HepG2 (cell line): ENCODE results near the gene ARID1A. TPM values are rescaled to one million over a fixed set of nuclear protein-coding genes. Genes with fewer than 3 reads are reported as not detected.

ENCODE experiments used
- AHDC1 ChIP-seq: sonication (generic); formaldehyde crosslinking; IDR thresholded peaks from 2 replicates; pipeline ENCODE4 v1.5.1; 2020; ENCODE audit warnings: mild to moderate bottlenecking, missing genetic modification reagents, borderline replicate concordance
- CBX1 ChIP-seq: IDR thresholded peaks from one replicate; pipeline ENCODE4 v1.6.1; 2016; ENCODE audit warnings: antibody characterized with exemption, low read depth
- EEA1 ChIP-seq: sonication (generic); formaldehyde crosslinking; IDR thresholded peaks from 2 replicates; pipeline ENCODE4 v1.5.1; 2020; ENCODE audit warnings: mild to moderate bottlenecking, missing genetic modification reagents, borderline replicate concordance
- FOXJ3 ChIP-seq: sonication (generic); formaldehyde crosslinking; IDR thresholded peaks from 2 replicates; pipeline ENCODE4 v1.4.0; 2020; ENCODE audit warnings: missing genetic modification reagents, mild to moderate bottlenecking, borderline replicate concordance
- GMEB1 ChIP-seq: sonication (generic); formaldehyde crosslinking; IDR thresholded peaks from 2 replicates; pipeline ENCODE4 v1.5.1; 2020; ENCODE audit warnings: missing genetic modification reagents, mild to moderate bottlenecking, borderline replicate concordance
- HNRNPL ChIP-seq: fragments of 200-400 bp; formaldehyde crosslinking; IDR thresholded peaks from 2 replicates; pipeline ENCODE4 v1.6.1; 2017; ENCODE audit warnings: mild to moderate bottlenecking, low read depth, low read length
- MBD4 ChIP-seq: IDR thresholded peaks from 2 replicates; pipeline ENCODE4 v1.6.1; 2012; ENCODE audit warnings: low read length, inconsistent platforms, borderline replicate concordance
- MIER2 ChIP-seq: IDR thresholded peaks from 2 replicates; pipeline ENCODE4 v1.6.1; 2016; ENCODE audit warnings: missing biosample characterization, missing genetic modification reagents
- MLX ChIP-seq: IDR thresholded peaks from 2 replicates; pipeline ENCODE4 v1.6.1; 2016
- MXD4 ChIP-seq: IDR thresholded peaks from 2 replicates; pipeline ENCODE4 v1.6.1; 2016; ENCODE audit warnings: mild to moderate bottlenecking, missing biosample characterization, missing genetic modification reagents
- NR2F2 ChIP-seq: IDR thresholded peaks from 2 replicates; pipeline ENCODE4 v1.6.1; 2012; ENCODE audit warnings: low read depth, inconsistent platforms, borderline replicate concordance
- PCBP2 ChIP-seq: fragments of 200-400 bp; formaldehyde crosslinking; optimal IDR thresholded peaks from 2 replicates; pipeline ENCODE3; 2018; ENCODE audit warnings: low read length, low read depth; ENCODE audit not compliant: poor library complexity, severe bottlenecking
- PHF20 ChIP-seq: sonication (generic); formaldehyde crosslinking; IDR thresholded peaks from 2 replicates; pipeline ENCODE4 v1.5.0; 2020; ENCODE audit warnings: mild to moderate bottlenecking, missing genetic modification reagents
- SRSF1 ChIP-seq: fragments of 200-400 bp; formaldehyde crosslinking; optimal IDR thresholded peaks from 2 replicates; pipeline ENCODE3; 2017; ENCODE audit warnings: mild to moderate bottlenecking, low read depth, low read length, moderate library complexity
- SRY ChIP-seq: sonication (generic); formaldehyde crosslinking; IDR thresholded peaks from 2 replicates; pipeline ENCODE4 v1.8.0; 2022; ENCODE audit warnings: mild to moderate bottlenecking, missing genetic modification reagents
- ZNF484 ChIP-seq: sonication (generic); formaldehyde crosslinking; IDR thresholded peaks from 2 replicates; pipeline ENCODE4 v1.5.1; 2020; ENCODE audit warnings: mild to moderate bottlenecking, low read depth, missing genetic modification reagents, borderline replicate concordance
- ZNF503 ChIP-seq: sonication (generic); formaldehyde crosslinking; IDR thresholded peaks from 2 replicates; pipeline ENCODE4 v1.4.0; 2020; ENCODE audit warnings: missing genetic modification reagents
- ZNF589 ChIP-seq: sonication (generic); formaldehyde crosslinking; conservative IDR thresholded peaks from 2 replicates; pipeline ENCODE4 v1.8.0; 2022; ENCODE audit warnings: mild to moderate bottlenecking, moderate library complexity, missing genetic modification reagents
- ZNF605 ChIP-seq: sonication (generic); formaldehyde crosslinking; IDR thresholded peaks from 2 replicates; pipeline ENCODE4 v1.8.0; 2022; ENCODE audit warnings: mild to moderate bottlenecking, missing genetic modification reagents
- ZNF619 ChIP-seq: sonication (generic); formaldehyde crosslinking; IDR thresholded peaks from 2 replicates; pipeline ENCODE4 v1.4.0; 2020; ENCODE audit warnings: mild to moderate bottlenecking, missing genetic modification reagents
- ZSCAN21 ChIP-seq: sonication (generic); formaldehyde crosslinking; IDR thresholded peaks from 2 replicates; pipeline ENCODE4 v1.8.0; 2022; ENCODE audit warnings: mild to moderate bottlenecking, missing genetic modification reagents, moderate library complexity, borderline replicate concordance
- polyA plus RNA-seq, 8 experiments: library from polyadenylated mRNA; depleted of rRNA in 3 of 8; stranded (reverse) in 7 of 8; unstranded in 1 of 8; fragments of >200 nt; fragmentation: Illumina TruSeq in 4 of 8; extraction: Trizol in 4 of 8; gene quantifications; 2 replicates each; pipeline versions ENCODE4 v1.2.1 to v1.2.3, GENCODE V29; 2011 to 2016; ENCODE audit warnings: low read depth in 4 of 8, missing spikeins in 1 of 8, mixed read lengths in 1 of 8; ENCODE audit not compliant: insufficient read depth in 1 of 8
- total RNA-seq, 5 experiments: library from RNA; depleted of rRNA; stranded (reverse); fragments of >200 nt; fragmentation: Illumina TruSeq; extraction: Trizol; gene quantifications; 2 replicates each; pipeline ENCODE4 v1.2.3, GENCODE V29; 2016; ENCODE audit warnings: low read depth in 1 of 5

ARID1A gene
- total and polyA plus RNA-seq, 2 of the 13 experiments (the other 11 are each of a cell fraction or from before 2014, with no cell fraction given), result 11.9 to 15.9 TPM

- no peak for TF ChIP-seq ZNF503 (CRISPR knock-in tag)
- TF ChIP-seq MLX, result no peak
- no peak for TF ChIP-seq PHF20 (CRISPR knock-in tag)
- TF ChIP-seq MIER2, result no peak
- TF ChIP-seq PCBP2, result no peak
- TF ChIP-seq GMEB1, result no peak
- no peak for TF ChIP-seq ZSCAN21 (CRISPR knock-in tag)
- TF ChIP-seq ZNF484 (CRISPR knock-in tag), result no peak
- TF ChIP-seq HNRNPL, result no peak
- no peak for TF ChIP-seq ZNF619 (CRISPR knock-in tag)
- TF ChIP-seq MXD4 (CRISPR knock-in tag), result no peak
- peak; percentile 1 for TF ChIP-seq SRSF1
- TF ChIP-seq MBD4, result no peak
- no peak for TF ChIP-seq SRY (CRISPR knock-in tag)
- no peak for TF ChIP-seq FOXJ3 (CRISPR knock-in tag)
- no peak for TF ChIP-seq ZNF605 (CRISPR knock-in tag)
- no peak for TF ChIP-seq AHDC1
- TF ChIP-seq EEA1 (CRISPR knock-in tag), result no peak
- TF ChIP-seq NR2F2, result no peak
- TF ChIP-seq CBX1, result no peak
- TF ChIP-seq ZNF589 (CRISPR knock-in tag), result no peak
Observed at GRCh38 chr1:26787381-26787705, 91.5 kb downstream of the ARID1A start (continued).
